Natural killer cell (primary cell): ENCODE data around the gene CD7. TPM values are rescaled to one million over a fixed set of nuclear protein-coding genes. Genes with fewer than 3 reads are reported as not detected.

Source experiments
- ATAC-seq, 3 donors: fragments of 150-1000 bp in 2 of 3; fragments of 200-7000 bp in 1 of 3; cut with Tn5 transposase; 1 replicate in 1 of 3; 2 replicates in 2 of 3; pipeline ENCODE4 v1.10.0; 2021; ENCODE audit warnings: mild to moderate bottlenecking in 2 of 3, moderate library complexity in 2 of 3
- DNase-seq, 2 donors: peaks; one replicate each; pipeline versions ENCODE4 v3.0.0 to v3.0.0-alpha.2; 2013 to 2021; ENCODE audit warnings: mixed read lengths in 1 of 2
- H3K27ac ChIP-seq: one replicate; pipeline ENCODE4 v1.5.1; 2013; ENCODE audit warnings: mild to moderate bottlenecking, low read length
- H3K27me3 ChIP-seq: one replicate; pipeline ENCODE4 v1.6.1; 2013; ENCODE audit warnings: low read length; ENCODE audit not compliant: control insufficient read depth, insufficient read depth
- H3K36me3 ChIP-seq: one replicate; pipeline ENCODE4 v1.6.1; 2013; ENCODE audit warnings: low read length; ENCODE audit not compliant: control insufficient read depth, insufficient read depth
- H3K4me1 ChIP-seq: one replicate; pipeline ENCODE4 v1.6.1; 2013; ENCODE audit warnings: low read length; ENCODE audit not compliant: control insufficient read depth, insufficient read depth
- H3K4me3 ChIP-seq: one replicate; pipeline ENCODE4 v1.5.1; 2013; ENCODE audit warnings: low read length
- H3K9me3 ChIP-seq: one replicate; pipeline ENCODE4 v1.6.1; 2013; ENCODE audit warnings: low read length; ENCODE audit not compliant: control insufficient read depth, insufficient read depth
- H3K27ac Mint-ChIP-seq, 2 donors: one replicate each; pipeline ENCODE4 v1.8.0; 2022; ENCODE audit warnings: mild to moderate bottlenecking in 2 of 2, mixed read lengths in 2 of 2, moderate library complexity in 1 of 2
- H3K27me3 Mint-ChIP-seq, 2 donors: one replicate each; pipeline ENCODE4 v1.8.0; 2022; ENCODE audit warnings: low read depth in 2 of 2, mixed read lengths in 2 of 2
- H3K36me3 Mint-ChIP-seq: one replicate; pipeline ENCODE4 v1.8.0; 2022; ENCODE audit warnings: mixed read lengths
- H3K4me1 Mint-ChIP-seq, 2 donors: one replicate each; pipeline ENCODE4 v1.8.0; 2022; ENCODE audit warnings: mixed read lengths in 2 of 2
- H3K4me3 Mint-ChIP-seq: one replicate; pipeline ENCODE4 v1.8.0; 2022; ENCODE audit warnings: mild to moderate bottlenecking, moderate library complexity, mixed read lengths
- H3K9me3 Mint-ChIP-seq, 2 donors: one replicate each; pipeline ENCODE4 v1.8.0; 2022; ENCODE audit warnings: mixed read lengths in 2 of 2
- CTCF ChIP-seq: fragments of 200-600 bp; IDR thresholded peaks from one replicate; pipeline ENCODE4 v1.8.0; 2022; ENCODE audit warnings: antibody characterized with exemption
- WGBS: methylation state at CpG from one replicate; pipeline ENCODE4 v1.1.7; 2013; ENCODE audit warnings: missing lambda C conversion rate; ENCODE audit not compliant: insufficient coverage; 5-methylcytosine and 5-hydroxymethylcytosine counted together
- intact Hi-C: fragments of 100-400 bp; cut with micrococcal nuclease; formaldehyde crosslinking; loops from one replicate; pipeline ENCODE4 v1.14.2; 2022
- total RNA-seq, 4 donors: library from RNA; stranded (reverse); fragments of 120-200 nt in 1 of 4; gene quantifications; one replicate each; pipeline versions ENCODE4 v1.2.3 to v1.2.4, GENCODE V29; 2013 to 2022

The CD7 gene
- total RNA-seq, 3 donors from 2014 or later (not counting 1 experiment from before 2014, with no cell fraction given) = 464 to 564 (median 522) TPM

- H3K27ac Mint-ChIP-seq = no peak overlapping the region
- no peak overlapping the region for H3K4me3 ChIP-seq
- no peak for TF ChIP-seq CTCF
- DNase-seq = no peak
- no peaks in the 10 kb centered on the region for H3K27me3 Mint-ChIP-seq
- peaks cover under 1% of the 10 kb centered on the region for H3K36me3 ChIP-seq
- no peak for ATAC-seq
- H3K4me1 Mint-ChIP-seq = peaks cover 20 to 27% of the 10 kb centered on the region in 2 donors
- H3K9me3 Mint-ChIP-seq = no peaks in the 10 kb centered on the region
- WGBS = 94% methylated on average over 5 of the region's 5 CpGs
- peaks cover 41% of the 10 kb centered on the region for H3K4me1 ChIP-seq
- intact Hi-C loops = no loop called here
- H3K27me3 ChIP-seq = no peaks in the 10 kb centered on the region
- no peaks in the 10 kb centered on the region for H3K36me3 Mint-ChIP-seq
- H3K4me3 Mint-ChIP-seq = no peak overlapping the region
- H3K9me3 ChIP-seq = no peaks in the 10 kb centered on the region
- no peak overlapping the region for H3K27ac ChIP-seq
Measured at GRCh38 chr17:82276938-82277337, 40.5 kb downstream of the CD7 start.

- no peak for ATAC-seq
- Histone ChIP-seq H3K4me3 (no peak overlapping the region), H3K9me3 (no peaks in the 10 kb centered on the region), H3K27ac (no peak overlapping the region), H3K4me1 (peaks cover 41% of the 10 kb centered on the region), H3K36me3 (peaks cover 12% of the 10 kb centered on the region), H3K27me3 (no peaks in the 10 kb centered on the region)
- Mint-ChIP-seq H3K9me3 (no peaks in the 10 kb centered on the region), H3K27me3 (no peaks in the 10 kb centered on the region), H3K27ac (no peak overlapping the region), H3K36me3 (no peaks in the 10 kb centered on the region), H3K4me3 (no peak overlapping the region), H3K4me1 (peaks cover 19 to 25% of the 10 kb centered on the region in 2 donors)
- TF ChIP-seq CTCF = no peak
- WGBS = 95% methylated on average over 14 of the region's 14 CpGs
- intact Hi-C loops = no loop called here
- DNase-seq = no peak
Measured at GRCh38 chr17:82275326-82275725, 42.1 kb downstream of the CD7 start.

GRCh38 chr17:82274134-82275020 lies 43.0 kb downstream of the CD7 start:
- WGBS = 81% methylated on average over 27 of the region's 27 CpGs
- H3K27ac ChIP-seq = no peak overlapping the region
- H3K36me3 ChIP-seq = peaks cover 15% of the 10 kb centered on the region
- Mint-ChIP-seq H3K9me3 (no peaks in the 10 kb centered on the region), H3K4me1 (peaks cover 29 to 34% of the 10 kb centered on the region in 2 donors), H3K27ac (peak overlapping the region; percentile 87 to 91), H3K36me3 (no peaks in the 10 kb centered on the region), H3K27me3 (no peaks in the 10 kb centered on the region), H3K4me3 (peak overlapping the region; percentile 91)
- H3K9me3 ChIP-seq = no peaks in the 10 kb centered on the region
- H3K4me1 ChIP-seq = peaks cover 44% of the 10 kb centered on the region
- intact Hi-C loops = loop anchor here (5.0 kb wide), 1 partner anchor 37 kb away; no protein-coding TSS in a partner anchor
- TF ChIP-seq CTCF = no peak
- H3K27me3 ChIP-seq = no peaks in the 10 kb centered on the region
- H3K4me3 ChIP-seq = no peak overlapping the region
- DNase-seq (no peak), ATAC-seq (no peak)
